Measurements from ENCODE around the gene OBSCN.

Gene OBSCN

DNA sequence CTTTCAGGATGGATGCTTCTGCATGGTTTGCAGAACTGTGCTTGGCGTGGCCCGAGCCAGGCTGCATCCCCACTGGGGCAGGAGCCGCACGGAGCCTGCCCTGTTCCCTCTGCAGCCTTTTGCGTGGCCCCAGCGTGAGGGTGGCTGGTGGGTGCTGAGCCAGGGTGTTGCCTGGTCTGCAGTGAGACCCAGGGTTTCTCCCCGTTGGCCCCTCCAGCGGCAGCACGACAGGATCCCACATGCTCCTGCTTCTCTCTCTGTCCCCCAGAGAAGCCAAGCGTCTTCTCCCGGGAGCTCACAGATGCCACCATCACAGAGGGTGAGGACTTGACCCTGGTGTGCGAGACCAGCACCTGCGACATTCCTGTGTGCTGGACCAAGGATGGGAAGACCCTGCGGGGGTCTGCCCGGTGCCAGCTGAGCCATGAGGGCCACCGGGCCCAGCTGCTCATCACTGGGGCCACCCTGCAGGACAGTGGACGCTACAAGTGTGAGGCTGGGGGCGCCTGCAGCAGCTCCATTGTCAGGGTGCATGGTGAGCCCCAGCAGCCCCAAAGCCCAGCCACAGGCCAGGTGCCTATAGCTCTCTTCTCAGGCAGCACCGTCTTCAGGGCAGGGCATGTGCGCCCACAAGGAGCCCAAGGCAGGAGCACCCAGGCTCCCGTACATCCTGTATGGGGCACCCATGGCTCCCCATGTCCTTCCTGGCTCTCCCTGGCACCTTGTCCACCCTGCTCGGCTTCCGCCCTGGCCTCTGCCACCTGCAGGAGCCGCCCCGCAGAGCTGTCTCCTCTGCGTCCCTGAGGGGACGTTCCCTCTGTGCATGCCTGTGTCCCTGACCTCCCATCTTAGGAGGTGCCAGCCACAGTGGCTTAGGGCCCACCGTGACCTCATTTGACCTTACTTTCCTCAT is 78.9 kb downstream of the OBSCN start:
- no peak for DNase-seq (ENCODE audit: low spot score)
- in situ Hi-C loops (cut with MboI; ENCODE audit: low sequenced_read_pairs, unreplicated experiment): no loop called here
- TF ChIP-seq CTCF (IDR thresholded peaks at IDR 0.05; ENCODE audit: borderline replicate concordance, control extremely low read depth, extremely low read depth, insufficient read depth, missing control alignments): no peak

DNA sequence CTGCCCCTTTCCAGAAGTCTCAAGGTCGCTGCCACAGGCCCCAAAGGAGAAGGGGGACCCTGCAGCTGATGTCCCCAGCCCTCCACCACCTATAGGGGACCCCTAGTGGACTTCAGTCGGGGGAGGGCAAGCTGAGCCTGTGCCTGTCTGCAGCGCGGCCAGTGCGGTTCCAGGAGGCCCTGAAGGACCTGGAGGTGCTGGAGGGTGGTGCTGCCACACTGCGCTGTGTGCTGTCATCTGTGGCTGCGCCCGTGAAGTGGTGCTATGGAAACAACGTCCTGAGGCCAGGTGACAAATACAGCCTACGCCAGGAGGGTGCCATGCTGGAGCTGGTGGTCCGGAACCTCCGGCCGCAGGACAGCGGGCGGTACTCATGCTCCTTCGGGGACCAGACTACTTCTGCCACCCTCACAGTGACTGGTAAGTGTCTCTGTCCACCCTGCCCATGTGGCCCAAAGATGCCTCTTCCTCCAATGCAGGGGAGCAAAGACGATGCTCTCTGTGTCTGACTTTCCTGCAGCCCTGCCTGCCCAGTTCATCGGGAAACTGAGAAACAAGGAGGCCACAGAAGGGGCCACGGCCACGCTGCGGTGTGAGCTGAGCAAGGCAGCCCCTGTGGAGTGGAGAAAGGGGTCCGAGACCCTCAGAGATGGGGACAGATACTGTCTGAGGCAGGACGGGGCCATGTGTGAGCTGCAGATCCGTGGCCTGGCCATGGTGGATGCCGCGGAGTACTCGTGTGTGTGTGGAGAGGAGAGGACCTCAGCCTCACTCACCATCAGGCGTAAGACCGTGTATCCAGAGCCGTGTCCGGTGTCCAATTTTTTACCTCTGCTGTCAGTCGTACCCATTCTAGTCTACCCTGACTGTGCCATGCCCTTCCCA is 79.9 kb downstream of the OBSCN start:
- DNase-seq (ENCODE audit: low spot score): no peak
- in situ Hi-C loops (cut with MboI; ENCODE audit: low sequenced_read_pairs, unreplicated experiment): no loop called here
- no peak for TF ChIP-seq CTCF (IDR thresholded peaks at IDR 0.05; ENCODE audit: borderline replicate concordance, control extremely low read depth, extremely low read depth, insufficient read depth, missing control alignments)

DNA sequence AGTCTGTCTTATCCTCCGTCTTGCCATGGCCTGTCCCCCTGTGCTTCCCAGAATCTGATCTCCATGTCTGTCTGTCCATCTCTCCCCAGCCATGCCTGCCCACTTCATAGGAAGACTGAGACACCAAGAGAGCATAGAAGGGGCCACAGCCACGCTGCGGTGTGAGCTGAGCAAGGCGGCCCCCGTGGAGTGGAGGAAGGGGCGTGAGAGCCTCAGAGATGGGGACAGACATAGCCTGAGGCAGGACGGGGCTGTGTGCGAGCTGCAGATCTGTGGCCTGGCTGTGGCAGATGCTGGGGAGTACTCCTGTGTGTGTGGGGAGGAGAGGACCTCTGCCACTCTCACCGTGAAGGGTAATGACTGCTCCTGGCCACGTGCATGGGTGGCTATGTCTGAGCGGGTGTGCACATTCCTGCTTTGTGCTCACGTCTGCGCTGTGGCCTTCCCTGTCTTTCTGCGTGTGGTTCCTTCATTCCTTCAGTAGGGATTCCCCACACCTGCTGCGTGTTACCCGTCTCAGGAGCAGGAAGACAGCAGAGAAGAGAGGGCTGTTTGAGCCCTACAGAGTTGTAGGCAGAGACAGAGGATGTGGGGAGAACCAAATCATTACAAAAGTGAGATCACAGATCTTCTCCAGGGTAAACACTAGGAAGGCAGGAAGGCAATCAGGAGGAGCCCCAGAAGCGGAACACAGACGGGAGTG is 80.8 kb downstream of the OBSCN start:
- TF ChIP-seq CTCF (IDR thresholded peaks at IDR 0.05; ENCODE audit: borderline replicate concordance, control extremely low read depth, extremely low read depth, insufficient read depth, missing control alignments): no peak
- no peak for DNase-seq (ENCODE audit: low spot score)
- in situ Hi-C loops (cut with MboI; ENCODE audit: low sequenced_read_pairs, unreplicated experiment): no loop called here

GRCh38 chr1:228289239-228289849 is 81.5 kb downstream of the OBSCN start:
- no peak for TF ChIP-seq CTCF (IDR thresholded peaks at IDR 0.05; ENCODE audit: borderline replicate concordance, control extremely low read depth, extremely low read depth, insufficient read depth, missing control alignments)
- DNase-seq (ENCODE audit: low spot score): no peak
- in situ Hi-C loops (cut with MboI; ENCODE audit: low sequenced_read_pairs, unreplicated experiment): no loop called here

- TF ChIP-seq CTCF (IDR thresholded peaks at IDR 0.05; ENCODE audit: borderline replicate concordance, control extremely low read depth, extremely low read depth, insufficient read depth, missing control alignments): no peak
- no peak for DNase-seq (ENCODE audit: low spot score)
- in situ Hi-C loops (cut with MboI; ENCODE audit: low sequenced_read_pairs, unreplicated experiment): no loop called here
These were observed 82.4 kb downstream of the OBSCN start for GRCh38 chr1:228289996-228290881.
